Stimulated activated naive B cell treated with anti-CD40 and anti-IgM and Interleukin-4, amounts not matched to agents 10 μg/mL and 1 μg/mL and 100 μg/mL, for 72 hours (primary cell): ENCODE measurements around the gene TPST2.
A peak's percentile ranks its signal among the peaks of the same experiment; 100 is the strongest.

Experiments
- ATAC-seq, 2 donors: fragments of 150-1000 bp; cut with Tn5 transposase; replicated peaks; 2 replicates each; pipeline ENCODE4 v1.10.0; 2021; ENCODE audit warnings: moderate library complexity in 1 of 2
- DNase-seq: peaks from one replicate; pipeline ENCODE4 v3.0.0; 2021
- H3K27ac Mint-ChIP-seq: one replicate; pipeline ENCODE4 v1.8.0; 2022; ENCODE audit warnings: mild to moderate bottlenecking, mixed read lengths
- H3K27me3 Mint-ChIP-seq, 2 donors: one replicate each; pipeline ENCODE4 v1.8.0; 2022; ENCODE audit warnings: mixed read lengths in 2 of 2
- H3K36me3 Mint-ChIP-seq, 2 donors: one replicate each; pipeline ENCODE4 v1.8.0; 2022; ENCODE audit warnings: mixed read lengths in 2 of 2, mild to moderate bottlenecking in 1 of 2
- H3K4me1 Mint-ChIP-seq, 2 donors: one replicate each; pipeline ENCODE4 v1.8.0; 2022; ENCODE audit warnings: mixed read lengths in 2 of 2, mild to moderate bottlenecking in 1 of 2
- H3K4me3 Mint-ChIP-seq, 2 donors: one replicate each; pipeline ENCODE4 v1.8.0; 2022; ENCODE audit warnings: mild to moderate bottlenecking in 2 of 2, mixed read lengths in 2 of 2, moderate library complexity in 1 of 2
- H3K9me3 Mint-ChIP-seq, 2 donors: one replicate each; pipeline ENCODE4 v1.8.0; 2022; ENCODE audit warnings: mixed read lengths in 2 of 2, mild to moderate bottlenecking in 1 of 2

The TPST2 gene

GRCh38 chr22:26514419-26515161 lies 75.3 kb downstream of the TPST2 start:
- Mint-ChIP-seq H3K4me1 (peaks cover 23 to 31% of the 10 kb centered on the region in 2 donors), H3K9me3 (no peaks in the 10 kb centered on the region), H3K27ac (no peak overlapping the region), H3K36me3 (peaks cover 9 to 13% of the 10 kb centered on the region in 2 donors), H3K27me3 (no peaks in the 10 kb centered on the region), H3K4me3 (no peak overlapping the region)
- DNase-seq (no peak), ATAC-seq (no peak)

- no peak for ATAC-seq
- peak overlapping the region; percentile 16 to 97 for H3K4me3 Mint-ChIP-seq
- H3K27me3 Mint-ChIP-seq = no peaks in the 10 kb centered on the region
- no peak for DNase-seq
- H3K36me3 Mint-ChIP-seq = peaks cover 15 to 20% of the 10 kb centered on the region in 2 donors
- no peak overlapping the region for H3K27ac Mint-ChIP-seq
- peaks cover 25 to 36% of the 10 kb centered on the region in 2 donors for H3K4me1 Mint-ChIP-seq
- no peaks in the 10 kb centered on the region for H3K9me3 Mint-ChIP-seq
These were observed 76.1 kb downstream of the TPST2 start for GRCh38 chr22:26513838-26514237.

- Mint-ChIP-seq H3K36me3 (peaks cover 17 to 21% of the 10 kb centered on the region in 2 donors), H3K27ac (peak within 1 kb of the TSS; percentile 98), H3K9me3 (no peaks in the 10 kb centered on the region), H3K4me1 (peaks cover 25 to 37% of the 10 kb centered on the region in 2 donors), H3K4me3 (peak within 1 kb of the TSS; percentile 97 to 100), H3K27me3 (no peaks in the 10 kb centered on the region)
- ATAC-seq (peak; percentile 100), DNase-seq (peak; percentile 85)
These were observed 77.7 kb downstream of the TPST2 start, which contains the start of gene TFIP11 for GRCh38 chr22:26512149-26512793. TSS of gene TFIP11 (minus strand) at chr22:26512473. CDS start at chr22:26510272, 2,201 bp downstream.

GRCh38 chr22:26508148-26508547 lies 81.8 kb downstream of the TPST2 start:
- H3K27ac Mint-ChIP-seq = no peak overlapping the region
- DNase-seq (no peak), ATAC-seq (no peak)
- H3K9me3 Mint-ChIP-seq = no peaks in the 10 kb centered on the region
- no peak overlapping the region for H3K4me3 Mint-ChIP-seq
- peaks cover 22 to 38% of the 10 kb centered on the region in 2 donors for H3K4me1 Mint-ChIP-seq
- peaks cover 31 to 37% of the 10 kb centered on the region in 2 donors for H3K36me3 Mint-ChIP-seq
- no peaks in the 10 kb centered on the region for H3K27me3 Mint-ChIP-seq

GRCh38 chr22:26503758-26504157 lies 86.2 kb downstream of the TPST2 start:
- H3K4me3 Mint-ChIP-seq = no peak overlapping the region
- ATAC-seq = no peak
- peak overlapping the region; percentile 84 for H3K27ac Mint-ChIP-seq
- H3K36me3 Mint-ChIP-seq = peaks cover 36 to 49% of the 10 kb centered on the region in 2 donors
- DNase-seq = no peak
- H3K9me3 Mint-ChIP-seq = no peaks in the 10 kb centered on the region
- H3K4me1 Mint-ChIP-seq = peaks cover 14 to 19% of the 10 kb centered on the region in 2 donors
- no peaks in the 10 kb centered on the region for H3K27me3 Mint-ChIP-seq

- Mint-ChIP-seq H3K4me1 (peaks cover 14 to 19% of the 10 kb centered on the region in 2 donors), H3K27ac (peak overlapping the region; percentile 84), H3K9me3 (no peaks in the 10 kb centered on the region), H3K27me3 (no peaks in the 10 kb centered on the region), H3K4me3 (no peak overlapping the region), H3K36me3 (peaks cover 36 to 51% of the 10 kb centered on the region in 2 donors)
- DNase-seq (no peak), ATAC-seq (peak; percentile 75)
These were observed 87.0 kb downstream of the TPST2 start for GRCh38 chr22:26502688-26503561.

- no peaks in the 10 kb centered on the region for H3K9me3 Mint-ChIP-seq
These were observed 87.9 kb downstream of the TPST2 start for GRCh38 chr22:26501996-26502395.

GRCh38 chr22:26499188-26499703 lies 90.7 kb downstream of the TPST2 start:
- Mint-ChIP-seq H3K4me3 (no peak overlapping the region), H3K9me3 (no peaks in the 10 kb centered on the region), H3K36me3 (peaks cover 35 to 55% of the 10 kb centered on the region in 2 donors), H3K27ac (no peak overlapping the region), H3K27me3 (no peaks in the 10 kb centered on the region), H3K4me1 (peaks cover 14 to 16% of the 10 kb centered on the region in 2 donors)
- no peak for DNase-seq
- ATAC-seq = no peak

More at GRCh38 chr22:26501996-26502395, 87.9 kb downstream of the TPST2 start:
- ATAC-seq = no peak
- Mint-ChIP-seq H3K4me1 (peaks cover 14 to 19% of the 10 kb centered on the region in 2 donors), H3K27ac (no peak overlapping the region), H3K27me3 (no peaks in the 10 kb centered on the region), H3K36me3 (peaks cover 39 to 56% of the 10 kb centered on the region in 2 donors), H3K4me3 (no peak overlapping the region)
- no peak for DNase-seq

- Mint-ChIP-seq H3K27me3 (no peaks in the 10 kb centered on the region), H3K4me3 (no peak overlapping the region), H3K36me3 (peaks cover 20 to 44% of the 10 kb centered on the region in 2 donors), H3K27ac (no peak overlapping the region), H3K9me3 (no peaks in the 10 kb centered on the region), H3K4me1 (peaks cover 0 to 3% of the 10 kb centered on the region in 2 donors)
- ATAC-seq = no peak
- no peak for DNase-seq
These were observed 93.5 kb downstream of the TPST2 start for GRCh38 chr22:26496456-26496855.

- H3K9me3 Mint-ChIP-seq = no peaks in the 10 kb centered on the region
- H3K36me3 Mint-ChIP-seq = peaks cover 22 to 42% of the 10 kb centered on the region in 2 donors
- ATAC-seq = no peak
- no peak overlapping the region for H3K4me3 Mint-ChIP-seq
- DNase-seq = no peak
- H3K4me1 Mint-ChIP-seq = peaks cover 2% of the 10 kb centered on the region in 2 donors
- no peak overlapping the region for H3K27ac Mint-ChIP-seq
- no peaks in the 10 kb centered on the region for H3K27me3 Mint-ChIP-seq
These were observed 95.4 kb downstream of the TPST2 start for GRCh38 chr22:26494506-26494905.

- H3K27ac Mint-ChIP-seq = no peak overlapping the region
- H3K9me3 Mint-ChIP-seq = no peaks in the 10 kb centered on the region
- H3K27me3 Mint-ChIP-seq = no peaks in the 10 kb centered on the region
- ATAC-seq (no peak), DNase-seq (no peak)
- no peak overlapping the region for H3K4me3 Mint-ChIP-seq
- H3K4me1 Mint-ChIP-seq = peaks cover 15 to 23% of the 10 kb centered on the region in 2 donors
- H3K36me3 Mint-ChIP-seq = peaks cover 31 to 46% of the 10 kb centered on the region in 2 donors
These were observed 97.7 kb downstream of the TPST2 start for GRCh38 chr22:26492220-26492619.

GRCh38 chr22:26489447-26490036 lies 100.4 kb downstream of the TPST2 start:
- H3K27ac Mint-ChIP-seq = peak overlapping the region; percentile 80
- ATAC-seq = no peak
- peaks cover 27 to 36% of the 10 kb centered on the region in 2 donors for H3K36me3 Mint-ChIP-seq
- no peak for DNase-seq
- H3K27me3 Mint-ChIP-seq = no peaks in the 10 kb centered on the region
- H3K4me1 Mint-ChIP-seq = peaks cover 25 to 40% of the 10 kb centered on the region in 2 donors
- H3K4me3 Mint-ChIP-seq = no peak overlapping the region
- no peaks in the 10 kb centered on the region for H3K9me3 Mint-ChIP-seq

- peaks cover 25 to 27% of the 10 kb centered on the region in 2 donors for H3K36me3 Mint-ChIP-seq
- no peaks in the 10 kb centered on the region for H3K9me3 Mint-ChIP-seq
- peak overlapping the region; percentile 75 for H3K27ac Mint-ChIP-seq
- H3K27me3 Mint-ChIP-seq = no peaks in the 10 kb centered on the region
- no peak for DNase-seq
- peaks cover 30 to 43% of the 10 kb centered on the region in 2 donors for H3K4me1 Mint-ChIP-seq
- H3K4me3 Mint-ChIP-seq = no peak overlapping the region
- no peak for ATAC-seq
These were observed 101.9 kb downstream of the TPST2 start for GRCh38 chr22:26487996-26488395.
